A549 (cell line): ENCODE measurements around the gene NAPA. TPM values are rescaled to one million over a fixed set of nuclear protein-coding genes. Genes with fewer than 3 reads are reported as not detected.
A peak's percentile ranks its signal among the peaks of the same experiment; 100 is the strongest.

Experiments used
- ATAC-seq, 2 experiments: fragments of 200-7000 bp in 1 of 2; fragments of >200 bp in 1 of 2; cut with Nextera tagmentation in 1 of 2; cut with Tn5 transposase in 1 of 2; 3 replicates each; pipeline versions ENCODE4 v1.8.0 to v1.9.1; 2018 to 2020; ENCODE audit warnings: mild to moderate bottlenecking in 1 of 2, moderate library complexity in 1 of 2
- CTCF ChIA-PET: fragments of 300-600 bp; sonication (Branson Sonifier 250); formaldehyde crosslinking; extraction: SDS; loops from one replicate; lab custom pipeline; 2021; ENCODE audit warnings: antibody characterized with exemption, inconsistent platforms; lab: Yijun Ruan, JAX
- POLR2A ChIA-PET: fragments of 350-600 bp; formaldehyde crosslinking; extraction: SDS; loops from one replicate; lab custom pipeline; 2021; ENCODE audit warnings: antibody characterized with exemption, inconsistent platforms; lab: Yijun Ruan, JAX
- DNase-seq, 2 experiments: peaks; one replicate each; pipeline versions ENCODE4 v3.0.0 to v3.0.0-alpha.2; 2011 to 2016; ENCODE audit warnings: low read depth in 1 of 2, low spot score in 1 of 2
- FAIRE-seq: peaks from 2 replicates; lab custom pipeline; 2011; peaks lifted over from hg19 to GRCh38; lab: Jason Lieb, UNC
- H3K27ac ChIP-seq, 2 experiments: fragments of >200 bp; sonication (Bioruptor Twin); formaldehyde crosslinking; 3 replicates each; pipeline ENCODE4 v1.5.1; 2016 to 2017
- H3K4me1 ChIP-seq: fragments of >200 bp; sonication (Bioruptor Twin); formaldehyde crosslinking; 3 replicates; pipeline ENCODE4 v1.6.1; 2016
- H3K4me2 ChIP-seq: fragments of >200 bp; sonication (Bioruptor Twin); formaldehyde crosslinking; 3 replicates; pipeline ENCODE4 v1.6.1; 2016
- H3K4me3 ChIP-seq: fragments of >200 bp; sonication (Bioruptor Twin); formaldehyde crosslinking; 3 replicates; pipeline ENCODE4 v1.5.1; 2016
- H3K9me3 ChIP-seq: fragments of >200 bp; sonication (Bioruptor Twin); formaldehyde crosslinking; 3 replicates; pipeline ENCODE4 v1.6.1; 2016
- ATOH8 ChIP-seq: fragments of 250-450 bp; sonication (Bioruptor Pico); IDR thresholded peaks from 2 replicates; pipeline ENCODE4 v1.5.0; 2020; ENCODE audit warnings: low read depth, mild to moderate bottlenecking, moderate library complexity
- BCL3 ChIP-seq: fragments of >200 bp; sonication (Bioruptor Twin); formaldehyde crosslinking; IDR thresholded peaks from 3 replicates; pipeline ENCODE4 v1.6.1; 2016
- BHLHE40 ChIP-seq: IDR thresholded peaks from 2 replicates; pipeline ENCODE4 v1.6.1; 2012; ENCODE audit warnings: low read depth, low read length, inconsistent platforms
- CHD2 ChIP-seq: fragments of 150-350 bp; IDR thresholded peaks from 2 replicates; pipeline ENCODE4 v1.6.1; 2014; ENCODE audit warnings: low read length; ENCODE audit not compliant: partially characterized antibody
- CTCF ChIP-seq: fragments of >200 bp; sonication (Bioruptor Twin); formaldehyde crosslinking; IDR thresholded peaks from 3 replicates; pipeline ENCODE4 v1.5.1; 2016
- E2F6 ChIP-seq: IDR thresholded peaks from 2 replicates; pipeline ENCODE4 v1.6.1; 2012; ENCODE audit warnings: low read depth, borderline replicate concordance
- EHMT2 ChIP-seq: fragments of 200-600 bp; sonication (generic); IDR thresholded peaks from 2 replicates; pipeline ENCODE4 v1.6.1; 2016; ENCODE audit warnings: antibody characterized with exemption, low read depth, mild to moderate bottlenecking, moderate library complexity
- ELK1 ChIP-seq: fragments of 150-350 bp; IDR thresholded peaks from 2 replicates; pipeline ENCODE4 v1.6.1; 2014; ENCODE audit warnings: low read depth, mild to moderate bottlenecking, low read length
- EP300 ChIP-seq, 2 experiments: fragments of >200 bp; sonication (Bioruptor Twin); formaldehyde crosslinking; IDR thresholded peaks; 2 replicates in 1 of 2; 3 replicates in 1 of 2; pipeline ENCODE4 v1.6.1; 2016 to 2017
- FOSL2 ChIP-seq, 2 experiments: fragments of 450-650 bp in 1 of 2; fragments of >200 bp in 1 of 2; sonication (Bioruptor Twin) in 1 of 2; formaldehyde crosslinking; IDR thresholded peaks; 2 replicates each; pipeline versions ENCODE4 v1.5.0 to v1.6.1; 2016 to 2020; ENCODE audit warnings: mild to moderate bottlenecking in 1 of 2, moderate library complexity in 1 of 2
- FOXS1 ChIP-seq: fragments of 250-450 bp; sonication (Bioruptor Pico); IDR thresholded peaks from 2 replicates; pipeline ENCODE4 v1.5.0; 2020; ENCODE audit warnings: mild to moderate bottlenecking, moderate library complexity
- HMGXB4 ChIP-seq: fragments of 250-450 bp; sonication (Bioruptor Pico); IDR thresholded peaks from 2 replicates; pipeline ENCODE4 v1.5.0; 2021; ENCODE audit warnings: mild to moderate bottlenecking, moderate library complexity, borderline replicate concordance
- HOXA7 ChIP-seq: fragments of 250-450 bp; sonication (Bioruptor Pico); IDR thresholded peaks from 2 replicates; pipeline ENCODE4 v1.5.0; 2020; ENCODE audit warnings: mild to moderate bottlenecking, moderate library complexity
- HOXB5 ChIP-seq: fragments of 250-450 bp; sonication (Bioruptor Pico); IDR thresholded peaks from 2 replicates; pipeline ENCODE4 v1.5.0; 2020; ENCODE audit warnings: mild to moderate bottlenecking, moderate library complexity
- JUN ChIP-seq, 2 experiments: fragments of >200 bp; sonication (Bioruptor Twin); formaldehyde crosslinking; IDR thresholded peaks; 2 replicates in 1 of 2; 3 replicates in 1 of 2; pipeline ENCODE4 v1.6.1; 2016 to 2017
- KDM1A ChIP-seq: fragments of 200-600 bp; sonication (generic); IDR thresholded peaks from 2 replicates; pipeline ENCODE4 v1.6.1; 2016; ENCODE audit warnings: low read depth, mild to moderate bottlenecking
- MAFK ChIP-seq: fragments of 450-650 bp; IDR thresholded peaks from 2 replicates; pipeline ENCODE4 v1.6.1; 2014; ENCODE audit not compliant: partially characterized antibody
- MAZ ChIP-seq: fragments of 150-350 bp; IDR thresholded peaks from 2 replicates; pipeline ENCODE4 v1.6.1; 2014; ENCODE audit warnings: antibody characterized with exemption, low read depth, low read length, borderline replicate concordance
- NR3C1 ChIP-seq: fragments of >200 bp; sonication (Bioruptor Twin); formaldehyde crosslinking; IDR thresholded peaks from 3 replicates; pipeline ENCODE4 v1.6.1; 2017
- RARB ChIP-seq: fragments of 250-450 bp; sonication (Bioruptor Pico); IDR thresholded peaks from 2 replicates; pipeline ENCODE4 v1.8.0; 2021; ENCODE audit warnings: mild to moderate bottlenecking, moderate library complexity
- RCOR1 ChIP-seq: fragments of 150-350 bp; IDR thresholded peaks from 2 replicates; pipeline ENCODE4 v1.6.1; 2014; ENCODE audit warnings: antibody characterized with exemption, low read length, low read depth
- RNF2 ChIP-seq: fragments of 200-600 bp; sonication (generic); IDR thresholded peaks from 2 replicates; pipeline ENCODE4 v1.6.1; 2016; ENCODE audit warnings: low read depth, mild to moderate bottlenecking, antibody characterized with exemption, moderate library complexity, borderline replicate concordance
- TP53 ChIP-seq: fragments of 250-450 bp; sonication (Bioruptor Pico); IDR thresholded peaks from 2 replicates; pipeline ENCODE4 v1.5.0; 2021; ENCODE audit warnings: mild to moderate bottlenecking, moderate library complexity
- ZC3H11A ChIP-seq: fragments of 450-650 bp; IDR thresholded peaks from 2 replicates; pipeline ENCODE4 v1.6.1; 2014; ENCODE audit warnings: antibody characterized with exemption, mild to moderate bottlenecking
- ZNF302 ChIP-seq: fragments of 250-450 bp; sonication (Bioruptor Pico); IDR thresholded peaks from 2 replicates; pipeline ENCODE4 v1.9.0; 2021; ENCODE audit warnings: inconsistent platforms, mild to moderate bottlenecking, moderate library complexity
- ZSCAN20 ChIP-seq: fragments of 250-450 bp; sonication (Bioruptor Pico); IDR thresholded peaks from 2 replicates; pipeline ENCODE4 v1.8.0; 2022; ENCODE audit warnings: mild to moderate bottlenecking, moderate library complexity
- WGBS: methylation state at CpG from one replicate; pipeline ENCODE4 v1.1.6; 2017; ENCODE audit errors: missing lambda C conversion rate; 5-methylcytosine and 5-hydroxymethylcytosine counted together
- polyA plus RNA-seq, 4 experiments: library from polyadenylated mRNA; depleted of rRNA in 3 of 4; stranded (reverse); fragments of >200 nt; fragmentation: RNase III in 1 of 4; extraction: RNeasy Plus Mini Kit Qiagen cat#74134 plus additional on column Dnase treatment in 1 of 4; gene quantifications; 2 replicates in 3 of 4; 3 replicates in 1 of 4; pipeline ENCODE4 v1.2.3, GENCODE V29; 2011 to 2017

Gene NAPA
- polyA plus RNA-seq, 2 of the 4 experiments (the other 2 are of a cell fraction) = 69.6 to 101 TPM

GRCh38 chr19:47469719-47470118 lies 45.1 kb downstream of the NAPA start:
- ChIA-PET CTCF (interaction anchor here (0.5 to 8.6 kb wide), 3 partner anchors 14 to 77 kb away, joined by 3 to 58 read pairs (median 31); partner anchors contain the start of gene KPTN), POLR2A (no interaction called here)
- DNase-seq (no peak), FAIRE-seq (no peak), ATAC-seq (peak in 1 of 2 experiments; percentile 2; a peak in 2 of 6 replicates)
- no peak overlapping the region for H3K4me3 ChIP-seq
- TF ChIP-seq ZNF302 (CRISPR knock-in tag) (no peak), BHLHE40 (no peak), ATOH8 (CRISPR knock-in tag) (no peak), ELK1 (no peak), EP300 (IDR thresholded peaks at IDR 0.05) (no peak), CHD2 (no peak), RARB (CRISPR knock-in tag) (no peak), KDM1A (no peak), E2F6 (no peak), TP53 (CRISPR knock-in tag) (no peak), CTCF (no peak), HOXA7 (CRISPR knock-in tag) (no peak)
- 16% methylated on average over 12 of the region's 12 CpGs for WGBS
- no peak overlapping the region for H3K4me2 ChIP-seq
- H3K4me1 ChIP-seq = peaks cover 19% of the 10 kb centered on the region; the same call in 2 of the 3 replicates
- H3K27ac ChIP-seq = no peak overlapping the region
- H3K9me3 ChIP-seq = no peaks in the 10 kb centered on the region

GRCh38 chr19:47469363-47469700 lies 45.5 kb downstream of the NAPA start:
- H3K4me1 ChIP-seq = peaks cover 19% of the 10 kb centered on the region; the same call in 2 of the 3 replicates
- no peak for FAIRE-seq
- TF ChIP-seq JUN (IDR thresholded peaks at IDR 0.05) = no peak
- TF ChIP-seq MAZ = no peak
- no peak for TF ChIP-seq HOXB5 (CRISPR knock-in tag)
- TF ChIP-seq ZNF302 (CRISPR knock-in tag) = no peak
- TF ChIP-seq NR3C1 = no peak
- no peak for TF ChIP-seq FOSL2 (IDR thresholded peaks at IDR 0.05)
- no peak for TF ChIP-seq FOSL2 (CRISPR knock-in tag; IDR thresholded peaks at IDR 0.05)
- no peak for TF ChIP-seq CTCF
- TF ChIP-seq ZC3H11A = no peak
- TF ChIP-seq BCL3 = no peak
- no peak for TF ChIP-seq HMGXB4 (CRISPR knock-in tag)
- no peak for TF ChIP-seq EHMT2
- no peak for TF ChIP-seq ZSCAN20 (CRISPR knock-in tag)
- no peak for TF ChIP-seq RNF2
- TF ChIP-seq RCOR1 = no peak
- TF ChIP-seq MAFK = no peak
- no peak for TF ChIP-seq BHLHE40
- no peak for TF ChIP-seq HOXA7 (CRISPR knock-in tag)
- no peak for TF ChIP-seq FOXS1 (CRISPR knock-in tag)

More at GRCh38 chr19:47469363-47469700, 45.5 kb downstream of the NAPA start:
- CTCF ChIA-PET = interaction anchor here (0.8 to 8.6 kb wide), 4 partner anchors 11 to 47 kb away, joined by 6 to 58 read pairs (median 19); partner anchors contain the start of gene KPTN
- Histone ChIP-seq H3K4me3 (no peak overlapping the region), H3K27ac (no peak overlapping the region), H3K9me3 (no peaks in the 10 kb centered on the region), H3K4me2 (no peak overlapping the region)
- ATAC-seq (peak; percentile 15 to 31; a peak in 5 of 6 replicates), DNase-seq (no peak)
- WGBS = 9% methylated on average over 6 of the region's 6 CpGs
- POLR2A ChIA-PET = no interaction called here
